HG02885 (cell line): Measurements from ENCODE around the gene SOWAHD.

Source experiments
- ATAC-seq: cut with Tn5 transposase; IDR thresholded peaks from one replicate; pipeline ENCODE4 v1.9.1; 2021; ENCODE audit warnings: mild to moderate bottlenecking; ENCODE audit not compliant: unreplicated experiment, poor library complexity

The SOWAHD gene

DNA sequence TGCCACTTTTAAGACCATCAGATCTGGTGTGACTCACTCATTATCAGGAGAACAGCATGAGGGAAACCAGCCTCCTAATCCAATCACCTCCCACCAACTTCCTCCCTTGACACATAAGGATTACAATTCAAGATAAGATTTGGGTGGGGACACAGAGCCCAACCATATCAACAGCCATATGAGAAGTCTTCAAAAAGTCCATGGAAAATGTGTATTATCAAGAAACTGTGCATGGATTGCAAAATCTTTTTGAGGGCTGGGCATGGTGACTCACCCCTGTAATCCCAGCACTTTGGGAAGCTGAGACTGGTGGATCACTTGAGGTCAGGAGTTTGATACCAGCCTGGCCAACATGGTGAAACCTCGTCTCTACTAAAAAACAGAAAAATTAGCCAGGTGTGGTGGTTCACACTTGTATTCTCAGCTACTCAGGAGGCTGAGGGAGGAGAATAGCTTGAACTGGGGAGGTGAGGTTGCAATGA is 50.8 kb downstream of the SOWAHD start:
- ATAC-seq = no peak
